Measurements from ENCODE around the gene EPC1.
"Not testable (repeated sequence)": the region's sequence is repeated elsewhere in the genome, so short reads cannot be mapped to it uniquely, and the experiment has no call there.

Gene EPC1

GRCh38 chr10:32229170-32229569 is 117.8 kb downstream of the EPC1 start:
- no peak for DNase-seq

GRCh38 chr10:32227802-32228201 is 119.2 kb downstream of the EPC1 start:
- DNase-seq: no peak

- no peak for DNase-seq
These were observed 120.3 kb downstream of the EPC1 start for GRCh38 chr10:32226624-32227023.

- DNase-seq: no peak
These were observed 121.0 kb downstream of the EPC1 start for GRCh38 chr10:32225976-32226375.

- DNase-seq: not testable (repeated sequence)
These were observed 124.6 kb downstream of the EPC1 start for GRCh38 chr10:32222376-32222775.

- not testable (repeated sequence) for DNase-seq
These were observed 127.8 kb downstream of the EPC1 start for GRCh38 chr10:32219156-32219555.

GRCh38 chr10:32218206-32219044 is 128.5 kb downstream of the EPC1 start:
- not testable (repeated sequence) for DNase-seq

Measured in effector CD4-positive, alpha-beta T cell (primary cell).